Spleen (tissue), 11 donors: Measurements from ENCODE around the gene EEF2K. TPM values are rescaled to one million over a fixed set of nuclear protein-coding genes. Genes with fewer than 3 reads are reported as not detected.

Experiments
- DNase-seq: peaks from one replicate; pipeline ENCODE4 v3.0.0-alpha.2; 2020
- H3K27ac ChIP-seq, 8 donors: fragments of 200-600 bp; sonication (generic) in 7 of 8; 1 replicate in 4 of 8; 2 replicates in 4 of 8; pipeline versions ENCODE4 v1.5.0 to v1.8.0; 2016 to 2021; ENCODE audit warnings: inconsistent platforms in 4 of 8, mild to moderate bottlenecking in 4 of 8, moderate library complexity in 1 of 8
- H3K27me3 ChIP-seq, 7 donors: fragments of 200-600 bp; sonication (generic) in 6 of 7; replicated peaks in 1 of 7; 1 replicate in 4 of 7; 2 replicates in 3 of 7; pipeline versions ENCODE4 v1.5.0 to v1.8.0; 2016 to 2021; ENCODE audit warnings: inconsistent platforms in 3 of 7, mild to moderate bottlenecking in 1 of 7
- H3K36me3 ChIP-seq, 6 donors: fragments of 200-600 bp; sonication (generic) in 5 of 6; 1 replicate in 4 of 6; 2 replicates in 2 of 6; pipeline versions ENCODE4 v1.5.0 to v1.8.0; 2016 to 2021; ENCODE audit warnings: inconsistent platforms in 2 of 6
- H3K4me1 ChIP-seq, 6 donors: fragments of 200-600 bp; sonication (generic) in 5 of 6; 1 replicate in 3 of 6; 2 replicates in 3 of 6; pipeline versions ENCODE4 v1.5.0 to v1.8.0; 2016 to 2021; ENCODE audit warnings: inconsistent platforms in 3 of 6
- H3K4me3 ChIP-seq, 8 donors: fragments of 200-600 bp; sonication (generic) in 7 of 8; 1 replicate in 4 of 8; 2 replicates in 4 of 8; pipeline versions ENCODE4 v1.5.0 to v1.8.0; 2016 to 2021; ENCODE audit warnings: inconsistent platforms in 4 of 8, mild to moderate bottlenecking in 4 of 8, moderate library complexity in 2 of 8
- H3K9me3 ChIP-seq, 8 donors: fragments of 200-600 bp; sonication (generic) in 7 of 8; 1 replicate in 4 of 8; 2 replicates in 4 of 8; pipeline versions ENCODE4 v1.5.0 to v1.8.0; 2016 to 2021; ENCODE audit warnings: inconsistent platforms in 4 of 8
- POLR2A ChIP-seq, 3 donors: fragments of 450-650 bp; IDR thresholded peaks; one replicate each; pipeline ENCODE4 v1.5.1; 2017; ENCODE audit warnings: antibody characterized with exemption in 3 of 3, mild to moderate bottlenecking in 1 of 3
- POLR2AphosphoS5 ChIP-seq, 3 donors: sonication (generic); formaldehyde crosslinking; IDR thresholded peaks; one replicate each; pipeline ENCODE4 v1.5.1; 2017; ENCODE audit warnings: antibody characterized with exemption in 3 of 3
- WGBS, 5 donors: extraction: QIAGEN DNeasy Blood & Tissue Kit in 3 of 5; methylation state at CpG; one replicate each; pipeline versions ENCODE4 v1.1.5 to v1.1.7; 2013 to 2018; 5-methylcytosine and 5-hydroxymethylcytosine counted together
- intact Hi-C: fragments of 100-400 bp; cut with DNase I; formaldehyde crosslinking; loops from one replicate; pipeline ENCODE4 v1.15.0; 2023; ENCODE audit warnings: low total_unique reads
- polyA plus RNA-seq, 3 donors: library from polyadenylated mRNA; stranded (reverse); fragments of 200-250 nt; gene quantifications; one replicate each; pipeline ENCODE4 v1.2.1, GENCODE V29; 2013
- total RNA-seq, 7 donors: library from RNA; depleted of rRNA in 3 of 7; stranded (reverse); fragments of >200 nt in 3 of 7; fragmentation: NEBNext Ultra II Directional in 4 of 7; extraction: Animal tissue kit (Norgen Biotek cat#: 25700) in 4 of 7; gene quantifications; one replicate each; pipeline versions ENCODE4 v1.1.0 to v1.2.1, GENCODE V29; 2016 to 2021
- TF ChIP-seq, protein P1 (sequence below), 11 experiments: fragments of 200-600 bp in 7 of 11; fragments of 450-650 bp in 4 of 11; sonication (generic) in 4 of 11; IDR thresholded peaks in 8 of 11; conservative IDR thresholded peaks in 3 of 11; 1 replicate in 7 of 11; 2 replicates in 4 of 11; pipeline versions ENCODE4 v1.4.0 to v1.8.0; 2016 to 2021; ENCODE audit warnings: antibody characterized with exemption in 11 of 11, inconsistent platforms in 4 of 11, mild to moderate bottlenecking in 1 of 11
- donor health status: healthy with polysubstance abuse.
- donor health status: DM: no; HTN: no; CAD: no; lungs with moderate emphysema.
- donor health status: DM: no; HTN: no; CAD: no.
- donor health status: Bipolar disorder and iron deficiency.
- donor health status: healthy.
- donor health status: DM: no; HTN: no; CAD: no.
- donor health status: DM: yes; HTN: yes; CAD: no.

Gene EEF2K
- total and polyA plus RNA-seq, 10 donors, result 2.4 to 37.7 (median 24.4) TPM

DNA sequence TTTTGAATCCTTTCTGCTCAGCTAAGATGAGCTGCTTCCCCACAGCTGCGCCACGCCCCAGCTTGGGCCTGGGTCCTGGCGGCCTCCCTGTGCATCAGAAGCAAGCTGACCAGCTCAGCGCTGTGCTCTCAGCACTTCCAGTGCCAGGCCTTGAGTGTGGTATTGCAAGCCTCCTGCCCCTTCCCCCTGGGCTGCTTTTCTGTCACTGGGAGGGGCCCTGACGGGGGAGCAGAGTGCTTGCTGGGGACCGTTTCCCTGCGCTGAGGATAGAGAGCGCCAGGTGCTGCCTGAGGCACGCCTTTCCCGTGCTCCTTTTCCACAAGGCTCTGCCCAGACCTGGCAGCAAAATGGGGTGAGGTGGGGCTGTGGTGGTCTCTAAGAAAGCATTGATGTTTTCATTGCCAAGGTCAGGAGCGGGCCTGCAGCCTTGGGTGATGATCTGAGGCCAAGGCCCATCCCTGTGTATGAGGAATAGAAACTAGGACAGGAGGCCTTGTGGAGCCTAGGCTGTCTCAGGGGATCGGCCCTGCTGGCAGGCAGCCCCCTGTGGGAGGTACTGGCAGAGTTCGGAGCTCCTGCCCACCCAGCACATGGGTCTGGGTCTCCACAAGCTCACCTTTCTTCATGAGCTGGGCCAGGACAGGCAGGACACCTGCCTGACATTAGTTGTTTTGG is 120.8 kb downstream of the EEF2K start:
- H3K9me3 ChIP-seq, result no peaks in the 10 kb centered on the region
- DNase-seq, result no peak
- H3K36me3 ChIP-seq, result peaks cover 2 to 100% (median 79%) of the 10 kb centered on the region in 6 donors
- H3K27me3 ChIP-seq, result no peaks in the 10 kb centered on the region
- intact Hi-C loops, result loop anchor here (10.0 kb wide), 1 partner anchor 1172 kb away; the partner anchor contains the start of genes DNAH3 and LDAF1
- no peak overlapping the region for H3K4me3 ChIP-seq
- no peak overlapping the region for H3K27ac ChIP-seq
- peaks cover 0 to 10% (median 3%) of the 10 kb centered on the region in 6 donors for H3K4me1 ChIP-seq
- WGBS, 5 donors, result 87 to 94% (median 92%) methylated on average over 8 to 13 of the region's 13 CpGs
- TF ChIP-seq, protein P1, sequence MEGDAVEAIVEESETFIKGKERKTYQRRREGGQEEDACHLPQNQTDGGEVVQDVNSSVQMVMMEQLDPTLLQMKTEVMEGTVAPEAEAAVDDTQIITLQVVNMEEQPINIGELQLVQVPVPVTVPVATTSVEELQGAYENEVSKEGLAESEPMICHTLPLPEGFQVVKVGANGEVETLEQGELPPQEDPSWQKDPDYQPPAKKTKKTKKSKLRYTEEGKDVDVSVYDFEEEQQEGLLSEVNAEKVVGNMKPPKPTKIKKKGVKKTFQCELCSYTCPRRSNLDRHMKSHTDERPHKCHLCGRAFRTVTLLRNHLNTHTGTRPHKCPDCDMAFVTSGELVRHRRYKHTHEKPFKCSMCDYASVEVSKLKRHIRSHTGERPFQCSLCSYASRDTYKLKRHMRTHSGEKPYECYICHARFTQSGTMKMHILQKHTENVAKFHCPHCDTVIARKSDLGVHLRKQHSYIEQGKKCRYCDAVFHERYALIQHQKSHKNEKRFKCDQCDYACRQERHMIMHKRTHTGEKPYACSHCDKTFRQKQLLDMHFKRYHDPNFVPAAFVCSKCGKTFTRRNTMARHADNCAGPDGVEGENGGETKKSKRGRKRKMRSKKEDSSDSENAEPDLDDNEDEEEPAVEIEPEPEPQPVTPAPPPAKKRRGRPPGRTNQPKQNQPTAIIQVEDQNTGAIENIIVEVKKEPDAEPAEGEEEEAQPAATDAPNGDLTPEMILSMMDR (IDR thresholded peaks at IDR 0.05 in 8 of 11, conservative IDR thresholded peaks at IDR 0.05 in 3 of 11), result no peak
- TF ChIP-seq POLR2AphosphoS5 (IDR thresholded peaks at IDR 0.05), result peak in 2 of 3 donors; percentile 6 to 47

DNA sequence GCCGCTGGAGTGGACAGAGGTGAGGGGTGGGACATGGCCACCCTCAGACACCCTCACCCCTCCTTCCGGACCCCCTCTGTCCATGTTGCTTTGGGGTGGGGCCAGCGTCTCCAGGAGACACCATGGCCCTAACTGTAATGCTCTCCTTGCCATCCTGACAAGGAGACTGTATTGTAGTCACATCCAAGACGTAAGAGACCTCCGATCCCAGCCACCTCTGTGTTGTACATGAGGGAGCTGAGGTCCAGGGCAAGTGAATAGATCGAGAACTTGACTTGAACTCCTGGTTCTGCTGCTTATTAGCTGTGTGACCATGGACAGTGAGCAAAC is 121.3 kb downstream of the EEF2K start:
- intact Hi-C loops, result loop anchor here (10.0 kb wide), 1 partner anchor 1173 kb away; the partner anchor contains the start of genes DNAH3 and LDAF1
- H3K4me3 ChIP-seq, result no peak overlapping the region
- H3K27me3 ChIP-seq, result no peaks in the 10 kb centered on the region
- H3K4me1 ChIP-seq, result peaks cover 0 to 9% (median 3%) of the 10 kb centered on the region in 6 donors
- no peak for DNase-seq
- H3K9me3 ChIP-seq, result no peaks in the 10 kb centered on the region
- TF ChIP-seq, protein P1 (IDR thresholded peaks at IDR 0.05 in 8 of 11, conservative IDR thresholded peaks at IDR 0.05 in 3 of 11), result no peak
- no peak for TF ChIP-seq POLR2AphosphoS5 (IDR thresholded peaks at IDR 0.05)
- no peak for TF ChIP-seq POLR2A (IDR thresholded peaks at IDR 0.05)
- WGBS, 5 donors, result 86 to 96% (median 94%) methylated on average over 4 to 6 of the region's 6 CpGs
- no peak overlapping the region for H3K27ac ChIP-seq
- peaks cover 2 to 100% (median 79%) of the 10 kb centered on the region in 6 donors for H3K36me3 ChIP-seq

DNA sequence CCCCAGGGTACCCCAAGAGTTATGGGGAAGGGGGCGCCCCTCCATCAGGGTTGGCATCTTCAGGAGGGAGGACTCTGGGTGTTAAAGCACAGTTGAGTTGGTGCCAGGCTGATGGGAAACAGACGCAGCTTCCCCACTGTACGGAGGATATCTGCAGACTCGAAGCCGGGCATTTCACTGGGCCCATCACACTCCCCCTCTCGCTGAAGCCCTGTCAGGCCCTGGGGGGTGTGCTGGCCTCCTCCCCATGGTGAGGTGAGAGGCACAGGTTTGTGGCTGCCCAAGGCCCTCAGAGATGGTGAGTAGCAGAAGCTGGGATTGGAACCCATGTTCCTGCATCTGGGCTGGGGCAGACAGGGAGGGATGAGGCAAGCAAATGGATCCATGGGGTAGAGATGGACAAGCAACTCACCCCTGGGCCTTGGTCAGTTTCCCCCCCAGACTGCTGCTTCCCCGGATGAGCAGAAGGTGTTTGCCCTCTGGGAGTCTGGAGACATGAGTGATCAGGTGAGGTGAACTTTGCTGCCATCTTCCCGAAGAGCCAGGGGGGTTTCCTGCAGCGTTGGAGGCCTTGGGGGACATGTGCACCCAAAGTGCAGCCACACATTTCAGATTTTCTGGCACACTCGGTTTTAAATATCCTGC is 122.1 kb downstream of the EEF2K start:
- peaks cover 2 to 100% (median 81%) of the 10 kb centered on the region in 6 donors for H3K36me3 ChIP-seq
- WGBS, 5 donors, result 86 to 95% (median 91%) methylated on average over 10 of the region's 10 CpGs

More for the DNA sequence above, 122.1 kb downstream of the EEF2K start:
- no peaks in the 10 kb centered on the region for H3K9me3 ChIP-seq
- DNase-seq, result no peak
- no peak overlapping the region for H3K27ac ChIP-seq
- peaks cover 0 to 9% (median 3%) of the 10 kb centered on the region in 6 donors for H3K4me1 ChIP-seq
- TF ChIP-seq, protein P1 (IDR thresholded peaks at IDR 0.05 in 8 of 11, conservative IDR thresholded peaks at IDR 0.05 in 3 of 11), result no peak
- TF ChIP-seq POLR2AphosphoS5 (IDR thresholded peaks at IDR 0.05), result peak in 1 of 3 donors; percentile 29
- H3K27me3 ChIP-seq, result no peaks in the 10 kb centered on the region
- intact Hi-C loops, result loop anchor here (10.0 kb wide), 1 partner anchor 1173 kb away; the partner anchor contains the start of genes DNAH3 and LDAF1
- no peak overlapping the region for H3K4me3 ChIP-seq
